WERI-Rb-1 (cell line): ENCODE data around the gene CD22.
A peak's percentile ranks its signal among the peaks of the same experiment; 100 is the strongest.

Source experiments
- DNase-seq: peaks from one replicate; pipeline ENCODE4 v3.0.0-alpha.2; 2020
- H3K27ac ChIP-seq: fragments of 250-450 bp; sonication (Bioruptor Pico); 2 replicates; pipeline ENCODE4 v1.5.1; 2020; ENCODE audit warnings: mild to moderate bottlenecking, moderate library complexity
- H3K27me3 ChIP-seq: fragments of 250-450 bp; sonication (Bioruptor Pico); 2 replicates; pipeline ENCODE4 v1.5.1; 2021; ENCODE audit warnings: mild to moderate bottlenecking, low read depth, moderate library complexity; ENCODE audit not compliant: insufficient read depth, severe bottlenecking
- H3K36me3 ChIP-seq: fragments of 250-450 bp; sonication (Bioruptor Pico); 2 replicates; pipeline ENCODE4 v1.5.1; 2020; ENCODE audit warnings: mild to moderate bottlenecking, moderate library complexity
- H3K4me3 ChIP-seq: 2 replicates; pipeline ENCODE4 v1.5.1; 2011; ENCODE audit warnings: low read depth, mild to moderate bottlenecking, control low read depth, low read length
- H3K9me3 ChIP-seq: fragments of 250-450 bp; sonication (Bioruptor Pico); 2 replicates; pipeline ENCODE4 v1.5.1; 2021; ENCODE audit warnings: mild to moderate bottlenecking, moderate library complexity; ENCODE audit not compliant: severe bottlenecking
- TF ChIP-seq, protein P1 (sequence below): IDR thresholded peaks from 2 replicates; pipeline ENCODE4 v1.5.1; 2011; ENCODE audit warnings: low read depth, mild to moderate bottlenecking, control low read depth, inconsistent platforms, low read length

Gene CD22

GRCh38 chr19:35328851-35329285 is at the start of gene CD22:
CD22 (plus strand) TSS chr19:35329187; CDS start chr19:35332041, 2,854 bp downstream.
- Histone ChIP-seq H3K9me3 (no peaks in the 10 kb centered on the region), H3K4me3 (no peak within 1 kb of the TSS), H3K27me3 (no peaks in the 10 kb centered on the region), H3K27ac (no peak within 1 kb of the TSS), H3K36me3 (no peaks in the 10 kb centered on the region)
- TF ChIP-seq, protein P1, sequence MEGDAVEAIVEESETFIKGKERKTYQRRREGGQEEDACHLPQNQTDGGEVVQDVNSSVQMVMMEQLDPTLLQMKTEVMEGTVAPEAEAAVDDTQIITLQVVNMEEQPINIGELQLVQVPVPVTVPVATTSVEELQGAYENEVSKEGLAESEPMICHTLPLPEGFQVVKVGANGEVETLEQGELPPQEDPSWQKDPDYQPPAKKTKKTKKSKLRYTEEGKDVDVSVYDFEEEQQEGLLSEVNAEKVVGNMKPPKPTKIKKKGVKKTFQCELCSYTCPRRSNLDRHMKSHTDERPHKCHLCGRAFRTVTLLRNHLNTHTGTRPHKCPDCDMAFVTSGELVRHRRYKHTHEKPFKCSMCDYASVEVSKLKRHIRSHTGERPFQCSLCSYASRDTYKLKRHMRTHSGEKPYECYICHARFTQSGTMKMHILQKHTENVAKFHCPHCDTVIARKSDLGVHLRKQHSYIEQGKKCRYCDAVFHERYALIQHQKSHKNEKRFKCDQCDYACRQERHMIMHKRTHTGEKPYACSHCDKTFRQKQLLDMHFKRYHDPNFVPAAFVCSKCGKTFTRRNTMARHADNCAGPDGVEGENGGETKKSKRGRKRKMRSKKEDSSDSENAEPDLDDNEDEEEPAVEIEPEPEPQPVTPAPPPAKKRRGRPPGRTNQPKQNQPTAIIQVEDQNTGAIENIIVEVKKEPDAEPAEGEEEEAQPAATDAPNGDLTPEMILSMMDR: no peak
- no peak for DNase-seq

GRCh38 chr19:35279374-35279773 is 49.6 kb upstream of the CD22 start:
- TF ChIP-seq, protein P1: no peak
- H3K36me3 ChIP-seq: peaks cover 23% of the 10 kb centered on the region
- H3K27ac ChIP-seq: no peak overlapping the region
- no peak overlapping the region for H3K4me3 ChIP-seq
- no peaks in the 10 kb centered on the region for H3K9me3 ChIP-seq
- DNase-seq: no peak
- no peaks in the 10 kb centered on the region for H3K27me3 ChIP-seq

DNA sequence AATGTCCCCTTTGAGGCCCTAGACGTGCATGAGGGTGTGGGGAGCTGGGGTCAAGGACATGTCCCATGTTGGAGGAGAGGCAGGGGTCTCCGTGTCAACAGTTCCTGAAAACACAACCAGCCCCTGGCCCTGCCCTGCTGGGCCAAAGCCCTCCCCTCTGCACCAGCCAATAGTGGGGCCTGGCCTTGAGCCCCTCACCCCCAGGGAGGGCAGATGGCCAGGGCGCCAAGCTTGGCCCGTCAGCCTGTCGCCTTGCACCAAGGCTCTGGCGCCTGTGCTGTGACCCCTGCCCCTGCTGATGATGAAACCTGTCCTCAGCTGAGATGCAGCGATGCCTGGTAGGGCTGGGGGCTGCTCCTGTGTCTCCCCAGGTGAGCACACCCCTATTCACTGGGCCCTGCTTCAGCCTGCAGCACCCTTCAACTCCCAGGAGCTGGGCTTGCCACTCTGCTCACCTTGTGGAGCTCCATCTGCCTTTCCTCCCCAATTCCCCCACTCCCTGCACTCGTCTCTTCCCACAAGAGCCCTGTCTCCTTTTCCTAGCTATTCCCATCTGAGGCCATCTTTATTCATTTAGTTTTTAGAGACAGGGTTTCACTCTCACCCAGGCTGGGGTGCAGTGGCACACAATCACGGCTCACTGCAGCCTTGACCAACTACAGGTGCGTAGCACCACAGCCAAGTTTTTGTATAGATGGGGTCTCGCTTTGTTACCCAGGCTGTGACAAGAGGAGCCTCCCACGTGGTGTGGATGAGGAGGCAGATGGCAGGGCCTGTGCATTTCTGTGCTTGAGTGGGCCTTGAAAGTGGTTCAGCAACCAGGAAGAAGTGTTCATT is 48.8 kb upstream of the CD22 start:
- no peaks in the 10 kb centered on the region for H3K9me3 ChIP-seq
- DNase-seq: peak; percentile 41
- H3K27ac ChIP-seq: peak overlapping the region; percentile 53
- TF ChIP-seq, protein P1: no peak
- H3K27me3 ChIP-seq: no peaks in the 10 kb centered on the region
- H3K4me3 ChIP-seq: no peak overlapping the region
- peaks cover 19% of the 10 kb centered on the region for H3K36me3 ChIP-seq

- TF ChIP-seq, protein P1: no peak
- no peak for DNase-seq
- Histone ChIP-seq H3K36me3 (peaks cover 17% of the 10 kb centered on the region), H3K27ac (no peak overlapping the region), H3K9me3 (no peaks in the 10 kb centered on the region), H3K27me3 (no peaks in the 10 kb centered on the region), H3K4me3 (no peak overlapping the region)
Measured at GRCh38 chr19:35281303-35281702, 47.7 kb upstream of the CD22 start.

- Histone ChIP-seq H3K27ac (no peak overlapping the region), H3K9me3 (no peaks in the 10 kb centered on the region), H3K27me3 (no peaks in the 10 kb centered on the region), H3K36me3 (peaks cover under 1% of the 10 kb centered on the region; the same call in 1 of the 2 replicates), H3K4me3 (no peak overlapping the region)
- DNase-seq: no peak
- TF ChIP-seq, protein P1: no peak
Measured at GRCh38 chr19:35284153-35285094, 44.6 kb upstream of the CD22 start.
